Neutrophil (primary cell): ENCODE results near the gene ST6GALNAC1.
"Not testable (repeated sequence)": the region's sequence is repeated elsewhere in the genome, so short reads cannot be mapped to it uniquely, and the experiment has no call there.

Source experiments
- H3K27ac ChIP-seq: fragments of 200-600 bp; sonication (generic); 2 replicates; pipeline ENCODE4 v1.5.1; 2016; ENCODE audit warnings: mild to moderate bottlenecking, moderate library complexity
- H3K27me3 ChIP-seq: fragments of 200-600 bp; sonication (generic); 2 replicates; pipeline ENCODE4 v1.6.0; 2016; ENCODE audit warnings: mild to moderate bottlenecking
- H3K36me3 ChIP-seq: fragments of 200-600 bp; sonication (generic); 2 replicates; pipeline ENCODE4 v1.5.1; 2017
- H3K4me1 ChIP-seq, 2 experiments: fragments of 200-600 bp in 1 of 2; sonication (generic) in 1 of 2; 1 replicate in 1 of 2; 2 replicates in 1 of 2; pipeline versions ENCODE4 v1.5.1 to v1.6.1; 2013 to 2016; ENCODE audit warnings: low read depth in 1 of 2, low read length in 1 of 2, mild to moderate bottlenecking in 1 of 2, moderate library complexity in 1 of 2; ENCODE audit not compliant: control insufficient read depth in 1 of 2, insufficient read depth in 1 of 2
- H3K4me3 ChIP-seq, 2 experiments: fragments of 200-600 bp in 1 of 2; sonication (generic) in 1 of 2; 1 replicate in 1 of 2; 2 replicates in 1 of 2; pipeline ENCODE4 v1.5.1; 2013 to 2016; ENCODE audit warnings: low read depth in 1 of 2, low read length in 1 of 2, mild to moderate bottlenecking in 1 of 2, moderate library complexity in 1 of 2
- H3K9me3 ChIP-seq: fragments of 200-600 bp; sonication (generic); 2 replicates; pipeline ENCODE4 v1.5.1; 2016
- TF ChIP-seq, protein P1 (sequence below): fragments of 200-600 bp; sonication (generic); IDR thresholded peaks from 2 replicates; pipeline ENCODE4 v1.5.1; 2016; ENCODE audit warnings: antibody characterized with exemption

The ST6GALNAC1 gene

DNA sequence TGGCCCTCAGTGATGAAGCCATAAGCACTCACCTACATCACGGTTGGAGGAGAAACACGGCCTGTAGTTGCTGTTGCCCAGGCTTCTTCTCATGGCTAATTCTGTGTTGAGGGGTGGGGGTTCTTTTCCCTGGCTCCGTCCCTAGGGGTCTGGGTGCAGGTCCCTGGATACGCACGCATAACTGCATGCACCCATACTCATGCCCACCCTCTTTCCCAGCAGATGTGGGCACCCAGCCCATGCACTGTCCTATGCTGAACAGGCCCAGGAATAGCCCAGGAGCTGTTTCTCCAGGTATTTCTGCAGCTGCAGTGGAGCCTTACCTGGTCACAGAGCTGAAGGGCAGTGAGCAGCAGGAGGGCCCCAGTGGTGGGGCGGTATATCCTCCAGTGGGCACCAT lies 18.1 kb downstream of the ST6GALNAC1 start:
- peaks cover 12% of the 10 kb centered on the region for H3K27me3 ChIP-seq
- H3K4me1 ChIP-seq: peaks cover 3 to 5% of the 10 kb centered on the region in 2 experiments
- TF ChIP-seq, protein P1, sequence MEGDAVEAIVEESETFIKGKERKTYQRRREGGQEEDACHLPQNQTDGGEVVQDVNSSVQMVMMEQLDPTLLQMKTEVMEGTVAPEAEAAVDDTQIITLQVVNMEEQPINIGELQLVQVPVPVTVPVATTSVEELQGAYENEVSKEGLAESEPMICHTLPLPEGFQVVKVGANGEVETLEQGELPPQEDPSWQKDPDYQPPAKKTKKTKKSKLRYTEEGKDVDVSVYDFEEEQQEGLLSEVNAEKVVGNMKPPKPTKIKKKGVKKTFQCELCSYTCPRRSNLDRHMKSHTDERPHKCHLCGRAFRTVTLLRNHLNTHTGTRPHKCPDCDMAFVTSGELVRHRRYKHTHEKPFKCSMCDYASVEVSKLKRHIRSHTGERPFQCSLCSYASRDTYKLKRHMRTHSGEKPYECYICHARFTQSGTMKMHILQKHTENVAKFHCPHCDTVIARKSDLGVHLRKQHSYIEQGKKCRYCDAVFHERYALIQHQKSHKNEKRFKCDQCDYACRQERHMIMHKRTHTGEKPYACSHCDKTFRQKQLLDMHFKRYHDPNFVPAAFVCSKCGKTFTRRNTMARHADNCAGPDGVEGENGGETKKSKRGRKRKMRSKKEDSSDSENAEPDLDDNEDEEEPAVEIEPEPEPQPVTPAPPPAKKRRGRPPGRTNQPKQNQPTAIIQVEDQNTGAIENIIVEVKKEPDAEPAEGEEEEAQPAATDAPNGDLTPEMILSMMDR: no peak
- no peaks in the 10 kb centered on the region for H3K36me3 ChIP-seq
- H3K4me3 ChIP-seq: no peak overlapping the region
- H3K9me3 ChIP-seq: no peaks in the 10 kb centered on the region
- no peak overlapping the region for H3K27ac ChIP-seq

GRCh38 chr17:76623271-76624146 lies 20.0 kb downstream of the ST6GALNAC1 start:
- Histone ChIP-seq H3K9me3 (no peaks in the 10 kb centered on the region), H3K27ac (no peak overlapping the region), H3K4me3 (no peak overlapping the region), H3K4me1 (peaks cover 3 to 5% of the 10 kb centered on the region in 2 experiments), H3K27me3 (peaks cover 12% of the 10 kb centered on the region), H3K36me3 (no peaks in the 10 kb centered on the region)
- TF ChIP-seq, protein P1: peak; percentile 94

GRCh38 chr17:76617838-76618237 lies 25.7 kb downstream of the ST6GALNAC1 start:
- H3K27me3 ChIP-seq: no peaks in the 10 kb centered on the region
- no peak overlapping the region for H3K27ac ChIP-seq
- H3K36me3 ChIP-seq: no peaks in the 10 kb centered on the region
- TF ChIP-seq, protein P1: no peak
- H3K9me3 ChIP-seq: no peaks in the 10 kb centered on the region
- no peak overlapping the region for H3K4me3 ChIP-seq
- H3K4me1 ChIP-seq: no peaks in the 10 kb centered on the region

DNA sequence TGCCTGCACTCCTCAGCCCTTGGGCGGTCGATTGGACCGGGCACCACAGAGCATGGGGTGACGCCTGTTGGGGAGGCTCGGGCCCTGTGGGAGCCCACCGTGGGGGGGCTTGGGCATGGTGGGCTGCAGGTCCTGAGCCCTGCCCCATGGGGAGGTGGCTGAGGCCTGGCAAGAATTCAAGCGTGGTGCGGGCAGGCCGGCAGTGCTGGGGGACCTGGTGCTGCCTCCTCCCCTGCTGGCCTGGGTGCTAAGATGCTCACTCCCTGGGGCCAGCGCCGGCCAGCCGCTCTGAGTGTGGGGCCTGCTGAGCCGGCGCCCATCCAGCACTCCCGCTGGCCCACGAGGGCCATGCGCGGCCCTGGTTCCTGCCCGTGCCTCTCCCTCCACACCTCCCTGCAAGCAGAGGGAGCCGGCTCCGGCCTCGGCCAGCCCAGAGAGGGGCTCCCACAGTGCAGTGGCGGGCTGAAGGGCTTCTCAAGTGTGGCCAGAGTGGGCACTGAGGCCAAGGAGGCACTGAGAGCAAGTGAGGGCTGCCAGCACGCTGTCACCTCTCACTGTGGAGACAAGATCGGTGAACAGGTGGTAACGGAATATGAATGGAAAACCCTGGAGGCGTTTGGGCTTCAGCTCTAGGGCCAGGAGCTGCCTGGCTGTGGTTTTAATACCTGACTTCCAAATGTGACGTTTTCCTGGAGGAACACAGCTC lies 28.5 kb downstream of the ST6GALNAC1 start:
- Histone ChIP-seq H3K4me1 (no peaks in the 10 kb centered on the region), H3K27ac (no peak overlapping the region), H3K4me3 (no peak overlapping the region), H3K36me3 (no peaks in the 10 kb centered on the region), H3K9me3 (no peaks in the 10 kb centered on the region), H3K27me3 (no peaks in the 10 kb centered on the region)
- TF ChIP-seq, protein P1: no peak

- H3K4me1 ChIP-seq, H3K27ac ChIP-seq, H3K9me3 ChIP-seq, H3K36me3 ChIP-seq, H3K4me3 ChIP-seq, H3K27me3 ChIP-seq: not testable (repeated sequence)
Observed at GRCh38 chr17:76614064-76614759, 29.3 kb downstream of the ST6GALNAC1 start.
